ENCODE measurements around the gene SEC11A.
"Not testable (repeated sequence)": the region's sequence is repeated elsewhere in the genome, so short reads cannot be mapped to it uniquely, and the experiment has no call there.

Gene SEC11A

GRCh38 chr15:84747416-84748273, 31.7 kb upstream of the SEC11A start:
- H3K27me3 ChIP-seq (ENCODE audit: insufficient read depth, low read depth, severe bottlenecking) = no peaks in the 10 kb centered on the region
- H3K36me3 ChIP-seq = peaks cover 14% of the 10 kb centered on the region
- peak overlapping the region; percentile 57 for H3K4me3 ChIP-seq (ENCODE audit: low read depth, low read length)
- no peak for TF ChIP-seq CTCF (IDR thresholded peaks at IDR 0.05; ENCODE audit: low read depth, low read length)
- H3K9me3 ChIP-seq (ENCODE audit: severe bottlenecking) = no peaks in the 10 kb centered on the region
- peak overlapping the region; percentile 88 for H3K27ac ChIP-seq
- DNase-seq = peak; percentile 74

GRCh38 chr15:84741121-84741520, 25.2 kb upstream of the SEC11A start:
- DNase-seq = no peak
- H3K27ac ChIP-seq = no peak overlapping the region

GRCh38 chr15:84740691-84741090, 24.8 kb upstream of the SEC11A start:
- TF ChIP-seq CTCF (IDR thresholded peaks at IDR 0.05; ENCODE audit: low read depth, low read length) = no peak
- H3K4me3 ChIP-seq (ENCODE audit: low read depth, low read length) = no peak overlapping the region
- H3K9me3 ChIP-seq (ENCODE audit: severe bottlenecking) = no peaks in the 10 kb centered on the region
- no peaks in the 10 kb centered on the region for H3K27me3 ChIP-seq (ENCODE audit: insufficient read depth, low read depth, severe bottlenecking)
- DNase-seq = no peak
- no peaks in the 10 kb centered on the region for H3K36me3 ChIP-seq
- H3K27ac ChIP-seq = no peak overlapping the region

More at GRCh38 chr15:84741121-84741520, 25.2 kb upstream of the SEC11A start:
- H3K27me3 ChIP-seq (ENCODE audit: insufficient read depth, low read depth, severe bottlenecking) = no peaks in the 10 kb centered on the region
- H3K9me3 ChIP-seq (ENCODE audit: severe bottlenecking) = no peaks in the 10 kb centered on the region
- no peaks in the 10 kb centered on the region for H3K36me3 ChIP-seq
- TF ChIP-seq CTCF (IDR thresholded peaks at IDR 0.05; ENCODE audit: low read depth, low read length) = no peak
- H3K4me3 ChIP-seq (ENCODE audit: low read depth, low read length) = no peak overlapping the region

- Histone ChIP-seq H3K36me3 (no peaks in the 10 kb centered on the region), H3K27ac (no peak overlapping the region), H3K4me3 (ENCODE audit: low read depth, low read length) (no peak overlapping the region), H3K27me3 (ENCODE audit: insufficient read depth, low read depth, severe bottlenecking) (no peaks in the 10 kb centered on the region), H3K9me3 (ENCODE audit: severe bottlenecking) (no peaks in the 10 kb centered on the region)
- no peak for TF ChIP-seq CTCF (IDR thresholded peaks at IDR 0.05; ENCODE audit: low read depth, low read length)
- DNase-seq = no peak
Measured at GRCh38 chr15:84737005-84737404, 21.1 kb upstream of the SEC11A start.

GRCh38 chr15:84736375-84736774, 20.4 kb upstream of the SEC11A start:
- no peak for TF ChIP-seq CTCF (IDR thresholded peaks at IDR 0.05; ENCODE audit: low read depth, low read length)
- Histone ChIP-seq H3K9me3 (ENCODE audit: severe bottlenecking) (no peaks in the 10 kb centered on the region), H3K4me3 (ENCODE audit: low read depth, low read length) (no peak overlapping the region), H3K27ac (no peak overlapping the region), H3K27me3 (ENCODE audit: insufficient read depth, low read depth, severe bottlenecking) (no peaks in the 10 kb centered on the region), H3K36me3 (no peaks in the 10 kb centered on the region)
- DNase-seq = no peak

GRCh38 chr15:84735480-84736061, 19.6 kb upstream of the SEC11A start:
- not testable (repeated sequence) for H3K27ac ChIP-seq; H3K27me3 ChIP-seq (ENCODE audit: insufficient read depth, low read depth, severe bottlenecking); H3K36me3 ChIP-seq; DNase-seq; H3K9me3 ChIP-seq (ENCODE audit: severe bottlenecking); H3K4me3 ChIP-seq (ENCODE audit: low read depth, low read length)

All from WERI-Rb-1 (cell line).